Measurements from ENCODE around the gene CAB39.

Gene CAB39

DNA sequence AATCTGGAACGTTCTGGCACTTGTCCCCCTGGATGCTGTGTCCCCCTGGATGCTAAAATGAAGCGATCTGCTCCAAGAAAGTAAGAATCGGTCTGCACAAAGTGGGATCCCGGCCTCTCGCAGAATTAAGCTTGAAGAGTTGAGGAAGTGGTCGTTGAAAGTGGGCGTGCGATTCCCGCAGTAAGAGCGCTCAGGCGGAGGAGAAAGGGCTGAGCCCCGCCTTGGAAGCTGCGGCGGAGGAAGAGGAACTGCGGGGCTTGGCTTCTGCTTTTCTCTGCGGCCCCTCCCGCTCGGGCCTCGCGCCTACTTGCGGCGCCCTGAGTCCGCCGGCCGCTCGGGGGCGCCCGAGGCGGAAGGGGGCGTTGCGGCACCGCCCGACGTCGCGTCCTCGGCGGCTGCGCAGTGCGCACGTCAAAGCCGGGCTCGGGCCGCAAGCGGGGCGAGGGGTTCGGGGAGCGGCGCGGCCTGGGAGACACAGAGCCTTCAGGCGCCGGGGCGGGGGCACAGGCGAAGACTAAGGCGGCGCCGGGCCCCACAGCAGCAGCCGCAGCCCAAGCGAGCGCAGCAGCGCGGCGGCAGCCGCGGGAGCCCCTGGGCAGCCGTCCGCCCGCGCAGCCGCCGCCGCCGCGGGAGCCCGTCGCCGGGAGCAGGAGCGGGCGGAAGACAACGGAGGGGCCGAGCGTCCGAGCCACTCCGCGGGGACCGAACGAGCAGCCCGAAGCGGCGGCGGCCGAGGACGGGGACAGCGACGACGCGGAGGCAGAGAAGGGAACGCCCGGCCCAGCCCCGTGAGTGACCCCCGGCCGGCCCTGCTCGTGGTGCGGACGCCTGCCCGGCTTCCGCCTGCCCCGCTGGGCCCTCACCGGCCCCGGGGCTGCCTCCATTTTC is at the start of gene CAB39:
Gene CAB39 (plus strand): TSS at position 400 of the 888 bp plus-strand sequence. CDS start 47,160 bp downstream, outside the sequence.
- peak; percentile 88 for DNase-seq

DNA sequence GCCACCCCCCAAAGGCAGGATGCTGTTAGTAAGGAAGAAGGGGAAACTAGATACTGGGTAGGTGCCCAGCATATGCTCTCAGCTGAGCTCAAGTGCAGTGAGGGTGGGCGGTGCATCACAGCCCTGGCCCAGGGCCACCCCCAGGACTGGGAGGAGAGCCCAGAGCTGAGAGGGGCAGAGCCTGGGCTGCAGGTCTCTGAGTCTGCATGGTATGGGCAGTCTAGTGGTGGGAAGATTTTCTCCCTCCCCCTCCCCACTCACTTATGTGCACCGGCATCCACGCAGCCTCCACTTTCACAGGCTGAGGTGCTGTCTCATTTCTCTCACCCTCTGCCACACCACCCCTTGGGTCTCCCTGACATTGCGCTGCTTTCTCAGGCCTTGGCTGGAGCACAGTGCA is 48.5 kb upstream of the CAB39 start:
- no peak for DNase-seq

DNA sequence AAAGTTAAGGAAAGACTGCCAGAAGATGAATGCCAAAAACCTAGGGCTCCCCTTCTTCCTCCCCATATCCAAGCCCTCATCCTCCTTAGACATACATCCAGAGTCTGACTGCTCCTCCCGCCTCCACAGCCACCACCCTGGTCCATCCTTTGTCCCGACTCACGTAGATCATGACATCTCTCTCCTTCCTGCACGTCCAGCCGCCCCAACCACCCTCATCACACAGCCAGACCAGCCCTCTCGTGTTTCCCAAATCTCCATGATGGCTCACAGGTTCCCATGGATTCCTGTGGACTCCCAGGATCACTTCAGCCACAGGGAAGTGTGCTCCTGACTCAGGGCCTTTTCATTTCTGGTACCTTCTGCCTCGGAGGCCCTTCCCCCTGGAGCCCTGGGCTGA is 47.8 kb upstream of the CAB39 start:
- DNase-seq, result no peak

DNA sequence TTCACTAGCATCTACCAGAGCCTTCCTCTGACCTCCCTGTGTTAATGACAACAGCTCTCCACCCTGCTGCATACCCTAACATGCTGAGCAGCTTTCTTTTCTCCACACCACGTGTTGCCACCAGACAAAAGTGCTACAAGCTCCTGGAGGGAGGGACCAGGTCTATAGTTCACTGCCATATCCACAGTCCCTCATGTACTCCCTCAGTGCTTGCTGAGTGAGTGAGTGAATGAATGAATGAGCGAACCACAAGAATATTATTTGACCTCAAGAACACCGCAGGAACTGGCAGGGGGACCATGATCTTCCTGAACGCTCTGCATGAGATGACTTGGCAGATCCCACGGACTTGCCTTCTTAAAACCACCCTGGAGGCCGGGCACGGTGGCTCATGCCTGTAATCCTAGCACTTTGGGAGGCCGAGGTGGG is 47.4 kb upstream of the CAB39 start:
- no peak for DNase-seq

DNA sequence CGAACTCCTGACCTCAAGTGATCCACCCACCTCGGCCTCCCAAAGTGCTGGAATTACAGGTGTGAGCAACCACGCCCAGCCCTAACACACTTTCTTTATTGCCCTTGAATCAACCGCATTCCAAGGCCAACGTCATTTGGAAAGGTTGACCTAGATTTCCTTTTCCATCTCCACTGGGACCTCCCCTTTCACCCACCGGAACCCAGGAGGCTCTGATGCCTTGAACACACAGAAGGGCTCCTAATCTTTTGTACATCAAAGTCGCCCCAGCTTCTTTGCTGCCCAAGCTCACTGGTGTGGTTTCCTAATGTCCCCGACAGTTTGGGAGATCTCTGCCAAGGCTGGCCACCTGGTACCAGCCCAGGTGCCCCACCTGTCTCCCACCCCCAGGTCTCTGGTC is 46.2 kb upstream of the CAB39 start:
- no peak for DNase-seq

DNA sequence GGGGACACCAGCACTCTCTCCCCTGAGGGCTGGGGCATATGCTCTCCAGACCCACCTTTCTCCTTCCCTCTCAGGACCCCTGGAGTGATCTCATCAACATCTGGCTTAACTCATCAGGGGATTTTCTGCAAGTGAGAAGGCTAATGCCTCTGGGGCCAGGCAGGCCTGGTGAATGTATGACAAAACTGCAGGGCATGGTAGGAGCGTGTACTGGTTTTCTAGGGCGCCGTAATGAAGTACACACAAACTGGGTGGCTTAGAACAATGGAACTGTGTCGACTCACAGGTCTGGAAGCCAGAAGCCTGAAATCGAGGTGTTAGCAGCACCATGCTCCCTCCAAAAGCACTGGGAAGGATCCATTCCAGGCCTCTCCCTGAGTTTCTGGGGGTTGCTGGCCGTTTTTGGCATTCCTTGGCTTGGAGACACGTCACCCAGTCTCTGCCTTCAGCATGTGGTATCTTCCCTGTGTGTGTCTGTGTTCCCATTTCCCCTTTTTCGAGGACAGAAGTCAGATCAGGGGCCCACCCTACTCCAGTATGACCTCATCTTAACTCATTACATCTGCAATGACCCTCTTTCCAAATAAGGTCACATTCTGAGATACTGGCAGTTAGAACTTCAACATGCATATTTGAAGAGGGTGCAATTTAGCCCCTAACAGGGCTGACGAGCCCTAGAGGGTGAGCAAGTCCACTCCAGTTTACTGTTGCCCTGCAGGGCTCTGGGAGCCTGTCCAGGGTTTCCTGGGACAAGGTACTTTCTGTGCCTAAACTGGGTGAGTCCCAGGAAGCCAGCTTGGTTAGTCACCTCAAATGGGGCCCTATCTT is 45.5 kb upstream of the CAB39 start:
- no peak for DNase-seq

DNA sequence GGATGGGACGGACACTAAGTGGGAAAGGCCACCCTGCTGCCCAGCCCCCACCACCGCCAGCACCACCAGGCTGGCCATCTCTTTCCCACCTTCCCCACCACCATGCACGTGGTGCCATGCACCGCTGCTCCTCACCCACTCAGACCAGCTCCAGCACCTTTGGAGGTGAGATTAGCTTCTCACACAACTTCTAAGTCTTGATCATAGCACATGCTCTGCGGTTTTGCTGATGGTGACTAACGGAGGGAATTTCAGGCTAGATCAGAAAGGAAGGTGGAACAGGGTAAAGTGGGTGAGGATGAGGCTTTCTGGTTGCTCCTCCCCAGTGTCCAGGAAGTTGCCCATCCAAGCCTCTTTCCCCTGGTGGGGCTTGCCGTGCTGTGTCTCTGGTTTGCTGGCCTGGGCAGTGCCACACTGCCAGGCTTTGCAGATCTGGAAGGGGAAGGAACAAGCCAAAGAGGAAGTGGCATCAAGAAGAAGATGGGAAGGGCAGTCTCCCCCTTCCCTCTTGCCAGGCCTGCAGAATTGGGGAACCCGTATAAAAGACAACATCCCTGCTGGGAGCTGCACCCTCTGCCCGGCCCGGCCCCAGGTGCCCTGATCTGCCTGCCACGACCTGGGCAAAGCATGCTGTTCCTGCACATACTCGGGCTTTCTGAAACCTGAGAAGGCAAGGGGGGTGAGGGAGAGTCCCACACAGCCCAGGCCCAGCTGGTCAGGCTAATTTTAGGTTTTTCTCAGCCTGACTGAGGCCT is 44.3 kb upstream of the CAB39 start:
- DNase-seq, result no peak

DNA sequence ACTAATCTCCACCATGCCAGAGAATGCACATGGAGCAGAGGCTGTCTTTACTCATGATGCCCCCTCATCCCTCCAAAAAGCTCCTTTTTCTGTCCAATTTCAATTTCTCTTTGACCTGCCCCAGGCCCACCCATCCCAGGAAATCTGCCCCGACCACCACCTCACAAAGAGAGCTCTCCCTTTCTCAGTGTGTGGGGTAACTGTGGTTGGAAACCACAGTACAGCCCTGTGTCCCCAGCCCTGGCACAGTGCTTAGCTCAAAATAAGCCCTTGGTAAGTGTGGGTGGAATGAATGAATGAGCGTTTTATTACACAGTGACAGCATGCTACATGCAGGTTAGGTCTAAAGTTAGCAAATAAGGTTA is 43.7 kb upstream of the CAB39 start:
- DNase-seq, result no peak

DNA sequence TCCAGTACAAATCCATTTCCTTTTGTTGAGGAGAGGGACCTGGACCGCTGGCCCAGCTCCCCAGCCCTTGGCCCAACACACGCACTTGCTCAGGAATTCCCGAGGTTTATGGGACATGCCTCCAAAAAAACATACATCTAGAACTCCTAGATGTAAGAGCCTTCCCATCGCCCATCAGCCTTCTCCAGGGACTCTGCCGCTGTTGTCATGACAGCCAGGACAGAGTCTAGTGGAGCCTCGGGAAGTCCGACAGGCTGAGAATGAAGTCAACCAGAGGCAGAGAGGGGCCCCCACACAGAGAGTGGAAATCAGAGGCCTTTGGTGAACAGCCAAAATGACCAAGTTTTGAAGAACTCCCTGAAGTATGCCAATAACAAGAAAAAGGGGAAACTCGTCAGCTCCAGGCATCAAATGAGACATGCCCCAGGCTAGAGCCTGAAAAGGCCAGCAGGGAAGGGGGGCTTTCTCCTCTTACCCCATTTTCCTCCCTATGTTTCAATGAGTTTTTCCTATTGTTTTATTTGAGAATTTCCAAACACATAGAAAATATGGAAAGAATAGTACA is 43.2 kb upstream of the CAB39 start:
- no peak for DNase-seq

DNA sequence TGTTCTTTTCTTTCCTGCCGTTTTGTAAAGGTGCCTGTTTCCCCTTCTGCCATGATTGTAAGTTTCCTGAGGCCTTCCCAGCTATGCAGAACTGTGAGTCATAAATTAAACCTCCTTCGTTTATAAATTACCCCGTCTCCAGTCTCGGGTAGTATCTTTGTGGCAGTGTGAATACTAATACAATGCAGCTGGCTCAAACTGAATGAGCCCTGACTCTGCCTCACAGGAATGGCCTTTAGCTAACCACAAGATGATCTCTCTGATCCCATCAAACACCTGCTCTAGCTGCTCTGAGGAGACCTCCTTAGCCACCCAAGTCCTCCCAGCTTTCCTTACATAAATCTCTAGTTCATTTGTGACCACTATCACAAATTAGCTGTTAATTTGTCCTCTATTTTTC is 41.5 kb upstream of the CAB39 start:
- DNase-seq, result no peak

DNA sequence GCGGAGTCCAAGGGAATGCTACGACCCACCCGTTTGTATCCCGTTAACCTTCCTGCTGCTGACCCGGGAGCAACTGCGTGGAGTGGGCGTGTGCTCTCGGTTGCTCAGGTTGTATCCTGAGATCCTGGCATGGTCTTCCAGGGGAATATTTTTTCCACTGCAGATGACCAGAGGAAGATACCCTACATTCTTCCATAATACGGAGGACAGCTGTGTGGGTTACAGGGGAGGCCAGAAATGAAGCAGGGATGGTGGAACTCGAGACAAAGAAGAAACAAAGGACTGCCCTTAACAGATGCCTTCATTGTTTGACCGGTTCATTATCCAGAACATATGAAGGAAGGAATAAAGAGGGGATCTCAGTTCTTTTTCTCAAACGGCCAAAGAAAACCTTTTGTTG is 39.8 kb upstream of the CAB39 start:
- DNase-seq, result no peak

DNA sequence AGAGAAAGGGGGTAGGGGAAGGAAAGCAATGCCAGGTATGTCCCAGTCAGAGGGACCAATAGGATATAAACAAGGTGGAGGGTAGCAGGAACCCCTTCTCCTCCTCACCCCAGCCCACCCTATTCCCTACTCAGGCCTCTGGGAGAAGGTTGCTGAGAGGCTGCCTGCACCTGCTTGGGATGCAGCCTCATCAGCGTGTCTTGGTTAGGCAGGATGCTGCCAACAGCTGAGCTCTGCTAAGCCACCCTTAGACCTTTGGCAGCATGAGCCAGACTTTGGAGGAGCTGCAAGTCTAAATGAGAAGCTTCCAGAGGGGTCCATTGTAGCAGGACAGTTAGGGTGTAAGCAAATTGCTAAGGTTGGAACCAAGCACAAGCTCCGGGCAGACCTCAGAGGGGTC is 38.2 kb upstream of the CAB39 start:
- DNase-seq, result no peak

DNA sequence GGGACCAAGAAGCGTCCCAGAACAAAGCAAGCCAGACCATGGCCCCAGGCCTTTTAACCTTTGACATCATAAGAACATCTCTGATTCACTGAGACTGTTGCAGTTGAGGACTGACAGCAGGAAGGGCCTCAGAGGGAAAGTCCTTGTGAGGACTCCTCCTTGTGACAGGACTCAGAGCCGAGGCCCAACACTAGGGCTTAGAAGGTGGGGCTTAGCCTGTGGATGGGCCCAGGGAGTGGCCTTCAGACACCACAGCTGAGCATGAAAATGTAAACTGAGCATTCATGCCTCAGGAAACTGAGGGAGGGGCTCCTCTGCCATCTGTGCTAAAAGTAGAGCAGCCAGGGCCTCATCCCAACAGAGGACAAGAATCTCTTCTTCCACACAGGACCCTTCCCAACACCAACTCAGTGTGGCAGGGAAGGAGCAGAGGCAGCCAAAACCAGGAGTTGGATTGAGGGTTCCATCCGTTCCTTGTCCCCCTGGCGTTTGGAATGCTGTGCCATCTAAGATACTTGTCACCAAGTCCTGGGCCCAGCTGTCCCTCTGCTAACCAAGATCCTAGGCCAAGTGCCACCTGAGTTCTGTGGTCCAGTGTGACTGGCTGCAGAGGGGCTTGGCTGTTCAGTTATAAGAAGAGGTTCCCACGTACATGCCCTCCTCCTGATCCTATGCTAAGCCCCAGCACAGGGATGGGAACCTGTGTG is 37.5 kb upstream of the CAB39 start:
- no peak for DNase-seq

DNA sequence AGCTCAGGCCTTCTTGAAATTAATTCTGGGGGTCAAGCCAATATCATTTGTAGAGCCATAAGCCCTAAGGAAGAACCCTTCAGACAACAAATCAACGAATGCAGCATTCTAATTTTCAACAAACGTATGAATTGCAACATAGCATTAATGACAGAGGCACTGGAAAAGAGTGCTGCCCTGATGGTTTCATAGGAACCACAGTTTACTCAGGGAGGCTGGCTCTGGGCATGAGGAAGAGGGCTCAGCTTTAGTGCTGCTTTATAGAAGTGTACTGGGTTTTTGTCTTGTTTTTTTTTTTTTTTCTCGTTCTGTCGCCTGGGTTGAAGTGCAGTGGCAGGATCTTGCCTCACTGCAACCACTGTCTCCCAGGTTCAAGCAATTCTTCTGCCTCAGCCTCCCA is 36.1 kb upstream of the CAB39 start:
- no peak for DNase-seq

DNA sequence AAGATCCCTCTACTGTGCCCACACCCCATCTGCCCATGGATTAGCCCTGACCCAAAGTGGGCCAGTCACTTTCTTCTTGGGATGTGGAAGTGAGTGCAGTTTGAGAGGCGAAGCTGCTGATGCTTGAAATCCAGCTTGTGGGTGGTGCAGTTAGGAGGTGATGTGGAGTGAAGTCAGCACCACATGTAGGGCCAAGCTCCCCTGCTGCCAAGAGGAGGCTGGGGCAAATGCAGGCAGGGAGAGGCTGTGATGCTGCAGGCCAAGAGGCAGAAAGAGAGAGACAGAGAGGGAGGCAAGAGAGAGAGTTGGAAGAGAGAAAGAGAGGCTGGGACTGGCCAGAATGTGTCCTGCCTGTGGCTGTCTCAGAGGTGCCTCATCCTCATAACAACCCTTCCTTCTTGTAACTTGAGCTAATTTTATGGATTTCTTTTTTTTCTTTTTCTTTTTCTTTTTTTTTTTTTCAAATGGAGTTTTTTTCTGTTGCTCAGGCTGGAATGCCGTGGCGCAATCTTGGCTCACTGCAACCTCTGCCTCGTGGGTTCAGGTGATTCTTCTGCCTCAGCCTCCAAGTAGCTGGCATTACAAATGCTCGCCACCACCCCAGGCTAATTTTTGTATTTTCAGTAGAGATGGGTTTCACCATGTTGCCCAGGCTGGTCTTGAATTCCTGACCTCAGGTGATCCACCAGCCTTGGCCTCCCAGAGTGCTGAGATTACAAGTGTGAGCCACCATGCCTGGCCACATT is 35.3 kb upstream of the CAB39 start:
- DNase-seq, result no peak

DNA sequence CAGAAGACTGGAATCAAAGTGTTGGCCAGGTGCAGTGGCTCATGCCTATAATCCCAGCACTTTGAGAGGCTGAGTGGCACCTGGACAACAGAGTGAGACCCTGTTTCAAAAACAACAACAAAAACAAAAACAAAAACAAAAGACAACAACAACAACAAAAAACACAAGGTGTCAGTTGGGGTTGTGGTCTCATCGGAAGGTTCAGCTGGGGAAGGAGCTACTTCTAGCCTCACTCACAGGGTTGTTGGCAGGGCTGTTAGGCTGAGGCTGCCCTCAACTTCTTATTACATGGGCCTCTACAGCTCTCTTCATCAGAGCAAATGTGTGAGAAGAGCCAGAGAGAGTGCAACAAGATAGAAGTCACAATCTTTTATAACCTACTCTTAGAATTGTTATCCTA is 34.6 kb upstream of the CAB39 start:
- DNase-seq, result no peak

DNA sequence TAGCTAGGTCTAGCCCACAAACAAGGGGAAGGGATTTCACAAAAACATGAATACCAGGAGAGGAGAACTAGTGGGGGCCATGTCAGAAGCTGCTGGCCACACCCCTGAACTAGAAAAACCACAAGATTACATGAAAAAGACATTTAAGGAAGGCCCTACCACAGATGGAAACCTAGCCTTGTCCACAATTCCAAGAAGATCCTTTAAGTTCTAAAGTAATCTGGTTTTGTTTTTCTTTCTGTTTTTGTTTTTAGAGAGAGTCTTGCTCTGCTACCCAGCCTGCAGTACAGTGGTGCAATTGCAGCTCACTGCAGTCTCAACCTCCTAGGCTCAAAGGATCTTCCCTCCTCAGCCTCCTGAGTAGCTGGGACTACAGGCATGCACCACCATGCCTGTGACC is 34.2 kb upstream of the CAB39 start:
- no peak for DNase-seq

DNA sequence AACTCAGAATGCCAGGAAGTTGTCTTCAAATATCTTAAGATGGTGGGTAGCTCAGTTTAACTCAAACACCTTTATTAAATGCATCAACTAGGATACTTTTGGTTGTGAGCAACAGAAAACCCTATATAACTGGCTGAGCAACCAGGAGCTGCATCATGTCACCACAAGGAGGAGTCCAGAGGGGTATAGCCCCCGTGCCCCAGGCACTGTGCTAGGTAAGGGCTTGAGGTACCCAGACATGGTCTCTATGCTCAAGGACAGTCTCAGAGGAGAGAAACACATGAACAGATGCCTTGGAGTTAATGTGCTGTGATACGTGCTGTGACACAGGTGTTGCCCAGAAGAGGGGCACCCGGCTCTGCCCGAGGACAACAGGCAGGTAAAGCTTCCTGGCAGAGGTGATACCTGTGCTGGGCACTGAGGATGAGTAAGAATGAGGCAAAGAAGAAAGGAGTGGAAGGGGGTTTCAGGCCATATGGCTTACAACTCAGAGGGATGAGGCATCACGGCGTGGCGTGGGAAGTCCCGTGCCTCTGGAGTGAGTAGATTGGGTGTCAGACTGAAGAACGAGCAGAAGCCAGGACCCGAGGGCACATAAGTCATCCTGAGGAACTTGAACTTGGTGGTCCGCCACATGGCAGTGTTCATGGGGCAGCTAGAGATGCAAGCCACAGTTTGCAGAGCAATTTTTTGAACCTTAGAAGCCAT is 32.0 kb upstream of the CAB39 start:
- DNase-seq, result no peak

DNA sequence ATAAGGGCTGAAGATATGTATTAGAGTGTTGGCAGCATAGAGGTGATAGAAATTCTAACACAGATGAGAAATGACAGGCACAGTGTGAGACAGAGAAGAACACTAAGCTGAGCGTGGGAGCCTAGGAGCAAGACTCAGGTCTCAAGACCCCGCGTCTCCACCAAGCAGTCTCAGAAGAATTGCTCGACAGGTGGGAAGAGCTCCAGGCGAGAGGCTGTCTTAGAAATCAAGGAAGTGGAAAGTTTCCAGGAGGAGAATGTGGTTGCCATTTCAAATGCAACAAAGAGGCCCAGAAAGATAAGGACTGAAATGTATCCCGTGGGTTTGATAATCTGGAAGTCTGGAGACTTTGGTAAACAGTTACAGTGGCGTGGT is 31.5 kb upstream of the CAB39 start:
- DNase-seq, result no peak

DNA sequence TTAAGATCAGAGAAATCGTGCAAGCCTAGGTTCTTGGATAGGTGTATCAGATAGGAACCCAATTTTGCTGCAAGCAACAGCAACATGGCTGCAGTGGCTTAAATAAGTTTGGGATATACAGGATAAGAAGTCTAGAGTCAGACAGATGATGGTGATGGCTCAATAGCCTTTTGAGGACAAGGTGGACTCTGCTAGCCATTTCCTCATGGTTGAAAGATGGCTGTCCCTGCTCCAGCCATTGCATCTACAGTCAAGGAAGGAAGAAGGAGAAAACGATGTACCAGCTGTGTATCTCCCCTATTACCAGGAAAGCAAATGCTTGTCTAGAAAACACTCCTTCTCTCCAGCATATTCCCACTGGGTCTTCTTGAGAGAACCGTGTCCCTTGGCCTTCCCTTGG is 30.1 kb upstream of the CAB39 start:
- DNase-seq, result no peak
